B cell (primary cell): ENCODE data around the gene ASTN1.

Source experiments
- EZH2 ChIP-seq: IDR thresholded peaks from 2 replicates; pipeline ENCODE4 v1.6.1; 2012; ENCODE audit warnings: borderline replicate concordance, low read depth, mild to moderate bottlenecking, moderate library complexity, low read length; ENCODE audit not compliant: insufficient read depth, poor library complexity, severe bottlenecking
- TF ChIP-seq, protein P1 (sequence below): fragments of 200-600 bp; IDR thresholded peaks from one replicate; pipeline ENCODE4 v1.8.0; 2022; ENCODE audit warnings: antibody characterized with exemption, mild to moderate bottlenecking

DNA sequence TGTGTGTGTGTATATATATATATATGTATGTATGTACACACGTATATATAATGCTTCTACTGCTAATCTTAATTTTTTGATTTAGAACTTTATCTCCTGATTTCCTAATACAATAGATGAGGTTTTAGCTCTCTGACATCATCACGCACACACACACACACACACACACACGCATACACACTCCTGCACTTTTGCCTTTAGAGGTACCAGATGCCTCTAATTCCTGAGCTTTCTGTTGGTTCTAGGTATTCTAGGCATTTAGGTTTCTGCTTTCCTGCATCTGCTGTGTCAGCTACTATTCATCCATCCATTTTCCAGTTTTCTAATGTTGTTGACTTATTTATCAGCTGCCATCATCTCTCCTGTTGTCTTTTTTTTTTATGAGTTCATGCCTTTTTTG lies 348.3 kb downstream of the ASTN1 start:
- TF ChIP-seq, protein P1, sequence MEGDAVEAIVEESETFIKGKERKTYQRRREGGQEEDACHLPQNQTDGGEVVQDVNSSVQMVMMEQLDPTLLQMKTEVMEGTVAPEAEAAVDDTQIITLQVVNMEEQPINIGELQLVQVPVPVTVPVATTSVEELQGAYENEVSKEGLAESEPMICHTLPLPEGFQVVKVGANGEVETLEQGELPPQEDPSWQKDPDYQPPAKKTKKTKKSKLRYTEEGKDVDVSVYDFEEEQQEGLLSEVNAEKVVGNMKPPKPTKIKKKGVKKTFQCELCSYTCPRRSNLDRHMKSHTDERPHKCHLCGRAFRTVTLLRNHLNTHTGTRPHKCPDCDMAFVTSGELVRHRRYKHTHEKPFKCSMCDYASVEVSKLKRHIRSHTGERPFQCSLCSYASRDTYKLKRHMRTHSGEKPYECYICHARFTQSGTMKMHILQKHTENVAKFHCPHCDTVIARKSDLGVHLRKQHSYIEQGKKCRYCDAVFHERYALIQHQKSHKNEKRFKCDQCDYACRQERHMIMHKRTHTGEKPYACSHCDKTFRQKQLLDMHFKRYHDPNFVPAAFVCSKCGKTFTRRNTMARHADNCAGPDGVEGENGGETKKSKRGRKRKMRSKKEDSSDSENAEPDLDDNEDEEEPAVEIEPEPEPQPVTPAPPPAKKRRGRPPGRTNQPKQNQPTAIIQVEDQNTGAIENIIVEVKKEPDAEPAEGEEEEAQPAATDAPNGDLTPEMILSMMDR, result no peak
- no peak for TF ChIP-seq EZH2
